Endothelial cell of umbilical vein (primary cell): Measurements from ENCODE around the gene HECTD4. TPM values are rescaled to one million over a fixed set of nuclear protein-coding genes. Genes with fewer than 3 reads are reported as not detected.

ENCODE experiments used
- BruUV-seq: library from RNA; stranded (reverse); fragments of 400-500 nt; replicated peaks from 2 replicates; lab custom pipeline; 2021; lab: Mats Ljungman, UMichigan
- CTCF ChIA-PET: fragments of 300-600, 350-600 bp; sonication (Branson Sonifier 250); formaldehyde crosslinking; loops from one replicate; lab custom pipeline; 2021; ENCODE audit warnings: antibody characterized with exemption, inconsistent platforms; lab: Charles Lee
- POLR2A ChIA-PET: fragments of 300-600, 350-600 bp; sonication (Branson Sonifier 250); formaldehyde crosslinking; loops from one replicate; lab custom pipeline; 2021; ENCODE audit warnings: antibody characterized with exemption, inconsistent platforms; lab: Charles Lee
- DNase-seq: peaks from one replicate; pipeline ENCODE4 v3.0.0-alpha.2; 2011; ENCODE audit warnings: low read depth, low spot score
- FAIRE-seq: peaks from 2 replicates; lab custom pipeline; 2011; peaks lifted over from hg19 to GRCh38; lab: Jason Lieb, UNC
- H2AFZ ChIP-seq: 2 replicates; pipeline ENCODE4 v1.6.0; 2012; ENCODE audit warnings: low read depth, low read length, control low read depth, inconsistent platforms
- H3K27ac ChIP-seq: 2 replicates; pipeline ENCODE4 v1.5.1; 2011; ENCODE audit warnings: low read depth, mild to moderate bottlenecking, control low read depth, low read length, moderate library complexity; ENCODE audit not compliant: insufficient read depth
- H3K27me3 ChIP-seq, 2 experiments: 2 replicates each; pipeline versions ENCODE4 v1.6.0 to v1.6.1; 2011; ENCODE audit warnings: low read length in 2 of 2, mixed read lengths in 1 of 2; ENCODE audit not compliant: control insufficient read depth in 2 of 2, insufficient read depth in 2 of 2
- H3K36me3 ChIP-seq, 2 experiments: 2 replicates in 1 of 2; 3 replicates in 1 of 2; pipeline ENCODE4 v1.5.1; 2011; ENCODE audit warnings: low read length in 2 of 2, mild to moderate bottlenecking in 1 of 2, moderate library complexity in 1 of 2; ENCODE audit not compliant: control insufficient read depth in 2 of 2, insufficient read depth in 2 of 2; ENCODE audit errors: extremely low read depth in 1 of 2
- H3K4me1 ChIP-seq: 3 replicates; pipeline ENCODE4 v1.5.1; 2011; ENCODE audit warnings: mild to moderate bottlenecking, low read length; ENCODE audit not compliant: control insufficient read depth, insufficient read depth; ENCODE audit errors: extremely low read depth
- H3K4me2 ChIP-seq: 2 replicates; pipeline ENCODE4 v1.6.1; 2011; ENCODE audit warnings: low read length, control low read depth, mixed read lengths; ENCODE audit not compliant: insufficient read depth
- H3K4me3 ChIP-seq, 3 experiments: fragments of 200-600 bp in 1 of 3; sonication (generic), shearing (Covaris generic) in 1 of 3; replicated peaks in 1 of 3; 2 replicates each; pipeline ENCODE4 v1.5.1; 2011 to 2016; ENCODE audit warnings: control low read depth in 3 of 3, low read length in 3 of 3, mild to moderate bottlenecking in 2 of 3, inconsistent platforms in 1 of 3, low read depth in 1 of 3, moderate library complexity in 1 of 3; ENCODE audit not compliant: insufficient read depth in 1 of 3
- H3K79me2 ChIP-seq: 2 replicates; pipeline ENCODE4 v1.6.0; 2012; ENCODE audit warnings: low read length, inconsistent platforms; ENCODE audit not compliant: control insufficient read depth, insufficient read depth
- H3K9ac ChIP-seq: replicated peaks from 2 replicates; pipeline ENCODE3; 2011; ENCODE audit warnings: low read length, control low read depth; ENCODE audit not compliant: insufficient read depth; ENCODE audit errors: extremely low read depth
- H3K9me1 ChIP-seq: replicated peaks from 3 replicates; pipeline ENCODE4 v1.6.0; 2011; ENCODE audit warnings: mild to moderate bottlenecking, low read length; ENCODE audit not compliant: control insufficient read depth, insufficient read depth; ENCODE audit errors: extremely low read depth
- H3K9me3 ChIP-seq: replicated peaks from 2 replicates; pipeline ENCODE4 v1.5.1; 2012; ENCODE audit warnings: low read length, inconsistent platforms; ENCODE audit not compliant: control insufficient read depth, insufficient read depth
- H4K20me1 ChIP-seq: replicated peaks from 2 replicates; pipeline ENCODE3; 2011; ENCODE audit warnings: mild to moderate bottlenecking, low read length; ENCODE audit not compliant: control insufficient read depth, insufficient read depth; ENCODE audit errors: extremely low read depth
- CTCF ChIP-seq, 2 donors: IDR thresholded peaks; 1 replicate in 1 of 2; 2 replicates in 1 of 2; pipeline ENCODE4 v1.5.1; 2011; ENCODE audit warnings: low read length in 2 of 2, mild to moderate bottlenecking in 2 of 2, moderate library complexity in 2 of 2, control low read depth in 1 of 2, inconsistent platforms in 1 of 2, low read depth in 1 of 2; ENCODE audit not compliant: insufficient read depth in 1 of 2; ENCODE audit errors: extremely low read depth in 1 of 2
- EZH2 ChIP-seq: IDR thresholded peaks from 2 replicates; pipeline ENCODE4 v1.6.1; 2012; ENCODE audit warnings: borderline replicate concordance, low read depth, mild to moderate bottlenecking, moderate library complexity, low read length, inconsistent platforms; ENCODE audit not compliant: severe bottlenecking
- GATA2 ChIP-seq: IDR thresholded peaks from 2 replicates; pipeline ENCODE4 v1.7.0; 2011; ENCODE audit warnings: low read depth, mild to moderate bottlenecking, moderate library complexity, mixed read lengths, low read length; ENCODE audit not compliant: insufficient read length, insufficient read depth
- JUN ChIP-seq: IDR thresholded peaks from 2 replicates; pipeline ENCODE4 v1.6.1; 2011; ENCODE audit warnings: borderline replicate concordance, low read depth; ENCODE audit not compliant: insufficient read length, insufficient read depth
- MAX ChIP-seq: IDR thresholded peaks from 2 replicates; pipeline ENCODE4 v1.6.1; 2011; ENCODE audit not compliant: insufficient read depth, insufficient read length
- MYC ChIP-seq: IDR thresholded peaks from one replicate; pipeline ENCODE4 v1.6.1; 2011; ENCODE audit warnings: mild to moderate bottlenecking, low read depth, low read length
- POLR2A ChIP-seq: IDR thresholded peaks from 2 replicates; pipeline ENCODE4 v1.6.1; 2012; ENCODE audit warnings: low read depth, mild to moderate bottlenecking, control low read depth, low read length
- dilution Hi-C: fragments of 300-500 bp; cut with MboI; formaldehyde crosslinking; loops from one replicate; pipeline ENCODE4 v1.15.0; 2019; ENCODE audit warnings: low sequenced_read_pairs; ENCODE audit not compliant: extremely low pct_ligation_motif_present
- intact Hi-C: fragments of 100-400 bp; cut with micrococcal nuclease; formaldehyde crosslinking; loops from one replicate; pipeline ENCODE4 v1.10.0; 2022
- polyA plus RNA-seq, 4 experiments: library from polyadenylated mRNA; depleted of rRNA in 3 of 4; stranded (reverse) in 3 of 4; unstranded in 1 of 4; fragments of >200 nt; gene quantifications; 2 replicates each; pipeline versions ENCODE4 v1.2.1 to v1.2.3, GENCODE V29; 2011 to 2012; ENCODE audit warnings: missing spikeins in 1 of 4
- total RNA-seq: library from RNA; stranded (reverse); gene quantifications from 2 replicates; pipeline ENCODE4 v1.2.3, GENCODE V29; 2021

The HECTD4 gene
- total and polyA plus RNA-seq, 2 donors (not counting 3 experiments of a cell fraction or from before 2014, with no cell fraction given), result 9.7 to 47.7 TPM

- dilution Hi-C loops, result no loop called here
These were observed 62.8 kb downstream of the HECTD4 start for GRCh38 chr12:112319395-112319794.

More at GRCh38 chr12:112319395-112319794, 62.8 kb downstream of the HECTD4 start:
- BruUV-seq, result no TSS peak
- DNase-seq (no peak), FAIRE-seq (no peak)
- no peaks in the 10 kb centered on the region for H3K79me2 ChIP-seq
- peaks cover 0 to 4% of the 10 kb centered on the region in 2 experiments for H3K36me3 ChIP-seq
- POLR2A ChIA-PET, result no interaction called here
- no peaks in the 10 kb centered on the region for H4K20me1 ChIP-seq
- H3K27me3 ChIP-seq, result no peaks in the 10 kb centered on the region
- no peak for TF ChIP-seq MYC
- TF ChIP-seq MAX, result no peak
- no peak for TF ChIP-seq GATA2
- no peak for TF ChIP-seq EZH2
- no peak for TF ChIP-seq CTCF (IDR thresholded peaks at IDR 0.05; ENCODE audit: extremely low read depth in 1 of 2, insufficient read depth in 1 of 2, low read depth in 1 of 2, low read length in 2 of 2)
- no peak for TF ChIP-seq POLR2A
- TF ChIP-seq JUN, result no peak
- intact Hi-C loops, result no loop called here
- H2AFZ ChIP-seq, result no peak overlapping the region
- no peak overlapping the region for H3K4me2 ChIP-seq
- H3K4me3 ChIP-seq, result no peak overlapping the region
- no peaks in the 10 kb centered on the region for H3K4me1 ChIP-seq
- no peaks in the 10 kb centered on the region for H3K9me1 ChIP-seq
- no peaks in the 10 kb centered on the region for H3K9me3 ChIP-seq
- no peak overlapping the region for H3K27ac ChIP-seq
- CTCF ChIA-PET, result no interaction called here
- H3K9ac ChIP-seq, result no peak overlapping the region
